Mucosa of gallbladder (tissue), 1 donor: Measurements from ENCODE around the gene RRM1. TPM values are rescaled to one million over a fixed set of nuclear protein-coding genes. Genes with fewer than 3 reads are reported as not detected.
A peak's percentile ranks its signal among the peaks of the same experiment; 100 is the strongest.

ENCODE experiments used
- DNase-seq: peaks from one replicate; pipeline ENCODE4 v3.0.0-alpha.2; 2020; ENCODE audit warnings: low spot score
- total RNA-seq: library from RNA; stranded (reverse); gene quantifications from one replicate; pipeline ENCODE4 v1.2.1, GENCODE V29; 2021
- donor health status: DM: no; HTN: no; CAD: no.

The RRM1 gene
- total RNA-seq, 1 donor from 2014 or later = 34.6 TPM

DNA sequence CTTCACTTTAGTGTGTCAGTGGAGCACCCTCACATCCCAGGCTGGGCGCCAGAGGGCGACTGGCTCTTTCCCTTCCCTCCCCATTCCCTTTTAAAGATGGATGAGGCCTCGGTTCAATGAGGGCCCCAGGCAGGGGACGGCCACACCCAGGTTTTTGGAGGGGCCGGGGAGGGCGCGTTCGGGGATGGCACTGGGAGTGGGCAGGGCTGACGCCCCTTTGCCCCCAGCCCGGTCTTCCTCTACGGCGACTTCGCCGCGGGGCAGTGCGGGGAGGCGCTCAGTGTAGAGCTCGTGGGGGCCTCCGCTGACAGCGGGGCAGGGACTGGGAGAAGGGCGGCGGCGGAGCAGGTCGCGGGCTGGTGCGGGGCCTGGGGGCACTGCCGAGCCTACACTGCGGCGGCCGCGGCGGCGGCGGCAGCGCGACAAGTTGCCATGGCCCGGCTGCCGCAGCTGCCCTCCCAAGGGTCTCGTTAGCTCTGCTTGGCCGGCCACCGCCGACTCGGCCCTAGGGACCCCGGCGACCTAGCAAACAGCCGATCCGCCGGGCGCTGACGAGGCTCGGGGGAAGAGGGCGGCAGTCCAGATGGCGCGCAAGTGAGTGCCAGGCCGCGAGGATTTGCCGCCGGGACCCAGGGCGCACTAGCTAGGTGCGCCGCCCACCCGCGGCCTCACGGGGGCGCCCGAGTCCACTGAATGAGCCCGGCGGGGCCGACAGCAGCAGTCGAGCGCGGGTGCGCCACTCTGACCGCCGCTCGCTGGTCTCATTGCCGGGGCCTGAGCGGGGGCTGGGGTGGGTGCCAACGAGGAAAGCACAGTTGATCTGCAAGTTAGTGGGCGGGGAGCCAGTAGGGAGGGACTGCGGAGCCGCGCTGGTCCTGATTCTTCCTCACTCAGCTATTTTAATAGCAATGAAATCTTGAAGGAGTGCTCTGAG is 92.7 kb downstream of the RRM1 start:
- DNase-seq = peak; percentile 90

Other genes with a start within 250 kb of the RRM1 start
- 123 TPM for gene STIM1, start 239.1 kb upstream of the RRM1 start, total RNA-seq